K562 (cell line): ENCODE measurements around the gene PSRC1. TPM values are rescaled to one million over a fixed set of nuclear protein-coding genes. Genes with fewer than 3 reads are reported as not detected.

Source experiments
- BMI1 ChIP-seq: fragments of 150-350 bp; IDR thresholded peaks from 2 replicates; pipeline ENCODE4 v1.6.1; 2014; ENCODE audit warnings: low read length
- CBFB ChIP-seq: sonication (generic); formaldehyde crosslinking; IDR thresholded peaks from 2 replicates; pipeline ENCODE4 v1.4.0; 2020; ENCODE audit warnings: mild to moderate bottlenecking, missing genetic modification reagents
- ETV6 ChIP-seq, 3 experiments: fragments of 150-350 bp in 1 of 3; sonication (generic) in 1 of 3; formaldehyde crosslinking in 1 of 3; IDR thresholded peaks; 2 replicates each; pipeline versions ENCODE4 v1.6.1 to v1.8.0; 2014 to 2022; ENCODE audit warnings: borderline replicate concordance in 2 of 3, low read depth in 2 of 3, antibody characterized with exemption in 1 of 3, low read length in 1 of 3, mild to moderate bottlenecking in 1 of 3, missing genetic modification reagents in 1 of 3
- FOSL1 ChIP-seq: fragments of 200-800 bp; sonication (Bioruptor generic); conservative IDR thresholded peaks from 2 replicates; pipeline ENCODE4 v1.6.1; 2016; ENCODE audit warnings: missing genetic modification characterization, missing compliant biosample characterization
- FOXK2 ChIP-seq, 2 experiments: fragments of 450-650 bp; IDR thresholded peaks in 1 of 2; conservative IDR thresholded peaks in 1 of 2; 2 replicates each; pipeline ENCODE4 v1.6.1; 2016; ENCODE audit warnings: low read depth in 2 of 2, mild to moderate bottlenecking in 1 of 2
- NCOA6 ChIP-seq: fragments of 450-650 bp; IDR thresholded peaks from 2 replicates; pipeline ENCODE4 v1.6.1; 2017; ENCODE audit warnings: mild to moderate bottlenecking
- NELFE ChIP-seq: IDR thresholded peaks from 2 replicates; pipeline ENCODE4 v1.6.1; 2011; ENCODE audit warnings: mild to moderate bottlenecking; ENCODE audit not compliant: insufficient read depth, insufficient read length
- NFE2L1 ChIP-seq: fragments of 450-650 bp; IDR thresholded peaks from 2 replicates; pipeline ENCODE4 v1.6.1; 2016; ENCODE audit warnings: missing genetic modification characterization, low read depth, mild to moderate bottlenecking, missing compliant biosample characterization, moderate library complexity, borderline replicate concordance
- PCBP1 ChIP-seq: fragments of 200-400 bp; formaldehyde crosslinking; IDR thresholded peaks from 2 replicates; pipeline ENCODE4 v1.6.1; 2018; ENCODE audit warnings: mild to moderate bottlenecking, low read depth, low read length; ENCODE audit not compliant: poor library complexity, severe bottlenecking
- POLR3G ChIP-seq: IDR thresholded peaks from 2 replicates; pipeline ENCODE4 v1.6.1; 2011; ENCODE audit not compliant: insufficient read length, insufficient replicate concordance; ENCODE audit errors: extremely low read depth
- RB1 ChIP-seq: fragments of 450-650 bp; IDR thresholded peaks from 2 replicates; pipeline ENCODE4 v1.6.1; 2017; ENCODE audit warnings: low read depth, mild to moderate bottlenecking
- SMAD4 ChIP-seq: fragments of 250-450 bp; sonication (Bioruptor Pico); conservative IDR thresholded peaks from 2 replicates; pipeline ENCODE4 v1.8.0; 2021; ENCODE audit warnings: inconsistent platforms, mild to moderate bottlenecking, moderate library complexity
- ZC3H4 ChIP-seq: sonication (generic); formaldehyde crosslinking; IDR thresholded peaks from 2 replicates; pipeline ENCODE4 v1.9.0; 2021; ENCODE audit warnings: missing genetic modification reagents, borderline replicate concordance
- ZNF121 ChIP-seq: sonication (generic); formaldehyde crosslinking; conservative IDR thresholded peaks from 2 replicates; pipeline ENCODE4 v1.8.0; 2022; ENCODE audit warnings: missing genetic modification reagents
- ZNF124 ChIP-seq: sonication (generic); formaldehyde crosslinking; IDR thresholded peaks from 2 replicates; pipeline ENCODE4 v1.8.1; 2022; ENCODE audit warnings: missing genetic modification reagents
- ZNF134 ChIP-seq: fragments of 250-450 bp; sonication (Bioruptor Pico); conservative IDR thresholded peaks from 2 replicates; pipeline ENCODE4 v1.4.0; 2020
- ZNF217 ChIP-seq: sonication (generic); formaldehyde crosslinking; IDR thresholded peaks from 2 replicates; pipeline ENCODE4 v1.8.0; 2022; ENCODE audit warnings: mild to moderate bottlenecking, missing genetic modification reagents
- ZNF232 ChIP-seq: sonication (generic); formaldehyde crosslinking; IDR thresholded peaks from 2 replicates; pipeline ENCODE4 v1.8.0; 2022; ENCODE audit warnings: mild to moderate bottlenecking, missing genetic modification reagents
- ZNF717 ChIP-seq: fragments of 250-450 bp; sonication (Bioruptor Pico); IDR thresholded peaks from 2 replicates; pipeline ENCODE4 v1.5.0; 2021
- polyA plus RNA-seq, 8 experiments: library from polyadenylated mRNA; depleted of rRNA in 4 of 8; stranded (reverse) in 5 of 8; unstranded in 3 of 8; fragments of >200 nt; fragmentation: Nextera tagmentation in 2 of 8; fragmentation: Illumina TruSeq in 1 of 8; extraction: Ambion mirVana in 2 of 8; extraction: Trizol in 1 of 8; gene quantifications; 2 replicates each; pipeline versions ENCODE4 v1.2.1 to v1.2.3, GENCODE V29; 2011 to 2014; ENCODE audit warnings: inconsistent platforms in 1 of 8, missing spikeins in 1 of 8
- total RNA-seq, 7 experiments: library from RNA; depleted of rRNA in 6 of 7; stranded (reverse); fragments of >200 nt in 6 of 7; fragmentation: Illumina TruSeq in 2 of 7; extraction: Trizol in 2 of 7; gene quantifications; 2 replicates each; pipeline versions ENCODE4 v1.2.1 to v1.2.3, GENCODE V29; 2011 to 2021; ENCODE audit warnings: low replicate concordance in 1 of 7
- TF ChIP-seq, protein P1 (sequence below): conservative IDR thresholded peaks from 2 replicates; pipeline ENCODE4 v1.6.1; 2011; ENCODE audit warnings: low read depth, mild to moderate bottlenecking, low read length; ENCODE audit not compliant: control insufficient read depth
- TF ChIP-seq, protein P2 (sequence below): fragments of 250-450 bp; sonication (Bioruptor Pico); IDR thresholded peaks from 2 replicates; pipeline ENCODE4 v1.5.0; 2020; ENCODE audit warnings: mild to moderate bottlenecking, borderline replicate concordance

The PSRC1 gene
- total and polyA plus RNA-seq, 9 of the 15 experiments (the other 6 are each of a cell fraction or from before 2014, with no cell fraction given) = 6.5 to 65.2 (median 39.3) TPM

DNA sequence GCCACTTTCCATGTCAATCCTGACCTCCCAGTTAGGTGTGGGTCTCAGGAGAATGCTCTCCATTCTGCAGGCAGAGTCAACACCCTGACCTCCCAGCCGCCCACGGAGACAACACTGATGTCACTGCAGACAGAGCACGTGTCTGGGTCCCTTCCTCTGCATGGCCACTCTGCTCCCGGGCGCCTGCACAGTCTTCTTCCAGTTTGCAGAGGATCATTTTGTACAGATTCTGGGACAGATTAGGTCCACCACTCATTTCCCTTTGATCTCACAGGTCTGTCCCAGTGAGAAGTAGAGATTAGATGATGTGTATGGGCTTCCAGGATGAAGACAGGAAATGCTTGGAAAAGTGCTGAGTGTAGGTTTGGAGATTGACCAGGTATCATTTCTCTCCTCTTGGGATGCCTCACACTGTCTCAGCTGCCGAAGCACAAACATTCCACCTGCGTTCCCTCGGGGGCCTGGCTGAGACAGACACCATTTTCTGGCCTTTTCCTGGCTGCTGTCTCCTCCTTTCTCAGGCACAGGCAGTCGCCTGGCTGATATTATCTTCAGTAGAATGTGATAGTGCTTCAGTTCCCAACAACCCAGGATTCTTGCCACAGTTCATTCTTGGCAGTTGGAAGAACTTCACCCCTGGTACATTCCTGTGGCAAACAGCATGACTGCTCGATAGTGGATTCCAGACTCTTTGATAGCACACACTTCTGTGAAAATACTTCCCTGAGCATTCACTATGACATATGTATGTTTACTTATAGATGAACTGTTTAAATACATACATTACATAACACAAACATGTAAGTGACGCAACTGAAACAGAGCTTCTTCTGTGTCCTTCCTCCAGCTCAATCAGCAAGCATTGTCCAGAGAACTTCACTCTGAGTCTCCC lies 16.0 kb upstream of the PSRC1 start (continued):
- TF ChIP-seq ZNF134 (CRISPR knock-in tag) = 0 out of 2 replicates have a peak, but pooled peaks have one; percentile 9
- TF ChIP-seq PCBP1 = no peak
- TF ChIP-seq ZC3H4 = no peak
- 0 out of 2 replicates have a peak, but pooled peaks have one; percentile 74 for TF ChIP-seq ZNF232 (CRISPR knock-in tag)
- TF ChIP-seq, protein P1, sequence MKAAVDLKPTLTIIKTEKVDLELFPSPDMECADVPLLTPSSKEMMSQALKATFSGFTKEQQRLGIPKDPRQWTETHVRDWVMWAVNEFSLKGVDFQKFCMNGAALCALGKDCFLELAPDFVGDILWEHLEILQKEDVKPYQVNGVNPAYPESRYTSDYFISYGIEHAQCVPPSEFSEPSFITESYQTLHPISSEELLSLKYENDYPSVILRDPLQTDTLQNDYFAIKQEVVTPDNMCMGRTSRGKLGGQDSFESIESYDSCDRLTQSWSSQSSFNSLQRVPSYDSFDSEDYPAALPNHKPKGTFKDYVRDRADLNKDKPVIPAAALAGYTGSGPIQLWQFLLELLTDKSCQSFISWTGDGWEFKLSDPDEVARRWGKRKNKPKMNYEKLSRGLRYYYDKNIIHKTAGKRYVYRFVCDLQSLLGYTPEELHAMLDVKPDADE = no peak
- no peak for TF ChIP-seq NCOA6
- TF ChIP-seq ZNF217 (CRISPR knock-in tag) = no peak
- TF ChIP-seq ZNF717 (CRISPR knock-in tag) = no peak
- no peak for TF ChIP-seq ETV6 (IDR thresholded peaks at IDR 0.05; ENCODE audit: borderline replicate concordance in 1 of 2, low read depth in 2 of 2, low read length in 1 of 2)
- no peak; the same call in 1 of the 2 replicates for TF ChIP-seq ETV6 (CRISPR knock-in tag; IDR thresholded peaks at IDR 0.05; ENCODE audit: borderline replicate concordance)
- TF ChIP-seq POLR3G = no peak
- peak in 1 of 2 experiments; percentile 39; a peak in 2 of 4 replicates for TF ChIP-seq FOXK2 (conservative IDR thresholded peaks at IDR 0.05 in 1 of 2, IDR thresholded peaks at IDR 0.05 in 1 of 2; ENCODE audit: low read depth in 2 of 2)
- TF ChIP-seq CBFB (CRISPR knock-in tag) = no peak
- TF ChIP-seq FOSL1 (tag) = 0 out of 2 replicates have a peak, but pooled peaks have one; percentile 23
- no peak for TF ChIP-seq RB1
- no peak for TF ChIP-seq ZNF121 (CRISPR knock-in tag)
- TF ChIP-seq ZNF124 (CRISPR knock-in tag) = no peak
- TF ChIP-seq SMAD4 = peak; percentile 90
- TF ChIP-seq NFE2L1 (tag) = no peak
- TF ChIP-seq NELFE = no peak
- TF ChIP-seq, protein P2, sequence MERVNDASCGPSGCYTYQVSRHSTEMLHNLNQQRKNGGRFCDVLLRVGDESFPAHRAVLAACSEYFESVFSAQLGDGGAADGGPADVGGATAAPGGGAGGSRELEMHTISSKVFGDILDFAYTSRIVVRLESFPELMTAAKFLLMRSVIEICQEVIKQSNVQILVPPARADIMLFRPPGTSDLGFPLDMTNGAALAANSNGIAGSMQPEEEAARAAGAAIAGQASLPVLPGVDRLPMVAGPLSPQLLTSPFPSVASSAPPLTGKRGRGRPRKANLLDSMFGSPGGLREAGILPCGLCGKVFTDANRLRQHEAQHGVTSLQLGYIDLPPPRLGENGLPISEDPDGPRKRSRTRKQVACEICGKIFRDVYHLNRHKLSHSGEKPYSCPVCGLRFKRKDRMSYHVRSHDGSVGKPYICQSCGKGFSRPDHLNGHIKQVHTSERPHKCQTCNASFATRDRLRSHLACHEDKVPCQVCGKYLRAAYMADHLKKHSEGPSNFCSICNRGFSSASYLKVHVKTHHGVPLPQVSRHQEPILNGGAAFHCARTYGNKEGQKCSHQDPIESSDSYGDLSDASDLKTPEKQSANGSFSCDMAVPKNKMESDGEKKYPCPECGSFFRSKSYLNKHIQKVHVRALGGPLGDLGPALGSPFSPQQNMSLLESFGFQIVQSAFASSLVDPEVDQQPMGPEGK (CRISPR knock-in tag) = no peak
- TF ChIP-seq BMI1 = no peak
